Inflammatory macrophage treated with lipopolysaccharide for 1 hour (primary cell): Measurements from ENCODE around the gene CCDC120.

Source experiments
- DNase-seq, 2 donors: peaks; one replicate each; pipeline ENCODE4 v3.0.0-alpha.2; 2020 to 2022

CCDC120 gene

DNA sequence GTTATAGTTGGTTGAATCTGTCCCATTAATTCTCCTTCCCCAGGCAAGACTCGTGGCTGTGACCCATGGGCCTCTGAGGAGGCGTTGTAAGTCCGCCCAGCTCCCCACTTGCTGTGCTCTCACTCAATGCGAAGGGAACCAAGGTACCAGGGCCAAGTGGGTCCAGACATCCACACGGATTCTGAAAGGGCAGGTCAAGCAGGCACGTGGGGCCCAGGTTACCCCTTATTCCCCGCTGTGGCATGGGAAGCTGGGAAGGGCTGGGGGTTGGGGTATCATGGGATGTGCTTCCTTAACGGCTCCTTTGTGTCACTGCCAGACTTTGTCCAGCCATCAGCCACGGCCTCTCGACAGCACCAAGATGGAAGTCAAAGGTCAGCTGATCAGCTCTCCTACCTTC is 3.1 kb downstream of the CCDC120 start:
- no peak for DNase-seq

DNA sequence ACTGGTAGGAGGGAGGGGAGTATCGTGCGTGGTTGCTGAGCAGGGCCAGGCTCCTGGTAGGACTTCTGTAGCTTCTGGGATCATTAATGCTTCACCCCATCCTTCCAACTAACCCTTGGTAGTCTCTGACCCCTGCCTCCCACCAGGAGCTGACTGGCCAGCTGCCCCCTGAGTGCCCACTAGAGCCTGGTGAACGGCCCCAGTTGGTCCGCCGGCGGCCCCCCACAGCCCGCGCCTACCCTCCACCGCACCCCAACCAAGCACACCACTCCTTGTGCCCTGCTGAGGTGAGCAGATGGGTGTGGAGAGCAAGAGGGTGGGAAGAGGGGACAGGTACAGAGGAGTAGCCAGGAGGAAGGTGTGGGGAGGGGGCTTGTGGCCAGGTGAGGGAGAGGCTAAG is 4.9 kb downstream of the CCDC120 start:
- no peak for DNase-seq

DNA sequence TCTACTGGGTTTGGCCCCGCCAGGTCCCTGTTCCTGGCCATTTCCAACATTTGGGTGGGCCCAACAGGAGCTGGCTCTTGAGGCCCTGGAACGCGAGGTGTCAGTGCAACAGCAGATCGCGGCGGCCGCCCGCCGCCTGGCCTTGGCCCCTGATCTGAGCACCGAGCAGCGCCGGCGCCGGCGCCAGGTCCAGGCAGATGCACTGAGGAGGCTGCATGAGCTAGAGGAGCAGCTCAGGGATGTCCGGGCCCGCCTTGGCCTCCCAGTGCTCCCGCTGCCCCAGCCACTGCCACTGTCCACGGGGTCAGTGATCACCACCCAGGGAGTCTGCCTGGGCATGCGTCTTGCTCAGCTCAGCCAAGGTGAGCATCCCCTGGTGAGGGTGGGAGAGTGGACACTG is 5.5 kb downstream of the CCDC120 start:
- no peak for DNase-seq

DNA sequence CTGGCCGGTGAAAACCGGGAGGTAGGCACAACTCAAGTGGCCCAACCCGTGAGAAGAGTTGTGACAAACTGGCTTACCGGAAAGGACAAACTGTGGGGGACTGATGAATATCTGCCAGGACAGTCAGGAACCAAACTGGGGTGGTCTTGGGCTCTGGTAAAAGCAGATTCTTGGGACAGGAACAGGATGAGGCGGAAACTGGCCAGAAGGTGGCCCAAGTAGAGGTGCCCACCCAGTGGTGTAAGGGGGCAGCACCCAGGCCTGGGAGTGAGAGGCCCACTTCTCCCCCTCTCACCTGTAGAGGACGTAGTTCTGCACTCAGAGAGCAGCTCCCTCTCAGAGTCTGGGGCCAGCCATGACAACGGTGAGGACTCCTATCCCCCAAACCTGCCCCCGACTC is 5.9 kb downstream of the CCDC120 start:
- DNase-seq: no peak

DNA sequence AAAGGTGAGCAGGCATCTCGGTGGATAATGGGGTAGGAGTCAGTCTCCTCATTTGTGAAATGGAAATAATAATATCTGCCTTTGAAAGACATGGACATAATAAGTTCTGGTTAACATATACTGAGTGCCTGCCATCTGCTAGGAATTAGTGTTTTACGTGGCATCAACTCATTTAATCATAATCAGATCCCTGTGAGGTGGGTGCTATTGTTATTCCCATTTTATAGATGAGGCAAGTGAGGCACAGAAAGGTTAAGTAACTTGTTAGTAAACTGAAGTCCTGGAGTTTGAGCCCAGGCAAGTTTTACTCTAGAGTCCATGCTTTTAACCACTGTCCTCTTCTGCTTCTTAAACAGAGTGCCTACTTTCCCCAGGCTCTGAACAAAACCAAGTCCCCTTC is 7.5 kb downstream of the CCDC120 start:
- no peak for DNase-seq

DNA sequence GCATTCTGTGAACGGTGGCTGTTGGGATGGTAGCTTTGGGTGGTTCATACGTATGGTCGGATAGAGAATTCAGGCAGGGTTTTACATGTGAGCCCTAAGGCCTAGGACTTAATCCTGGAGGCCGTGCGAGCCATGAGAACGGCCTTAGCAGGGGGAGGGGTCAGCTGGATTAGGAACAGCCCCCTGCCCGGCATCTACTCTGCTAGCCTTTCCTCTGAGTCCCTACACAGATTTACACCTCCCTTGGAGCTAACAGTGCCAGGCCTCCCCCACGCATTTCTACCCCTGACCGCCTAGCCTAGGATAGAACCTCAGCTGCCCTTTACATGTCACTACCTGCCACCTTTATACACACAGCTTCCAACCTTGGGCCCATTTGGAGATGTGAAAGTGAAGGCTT is 7.9 kb downstream of the CCDC120 start:
- no peak for DNase-seq

DNA sequence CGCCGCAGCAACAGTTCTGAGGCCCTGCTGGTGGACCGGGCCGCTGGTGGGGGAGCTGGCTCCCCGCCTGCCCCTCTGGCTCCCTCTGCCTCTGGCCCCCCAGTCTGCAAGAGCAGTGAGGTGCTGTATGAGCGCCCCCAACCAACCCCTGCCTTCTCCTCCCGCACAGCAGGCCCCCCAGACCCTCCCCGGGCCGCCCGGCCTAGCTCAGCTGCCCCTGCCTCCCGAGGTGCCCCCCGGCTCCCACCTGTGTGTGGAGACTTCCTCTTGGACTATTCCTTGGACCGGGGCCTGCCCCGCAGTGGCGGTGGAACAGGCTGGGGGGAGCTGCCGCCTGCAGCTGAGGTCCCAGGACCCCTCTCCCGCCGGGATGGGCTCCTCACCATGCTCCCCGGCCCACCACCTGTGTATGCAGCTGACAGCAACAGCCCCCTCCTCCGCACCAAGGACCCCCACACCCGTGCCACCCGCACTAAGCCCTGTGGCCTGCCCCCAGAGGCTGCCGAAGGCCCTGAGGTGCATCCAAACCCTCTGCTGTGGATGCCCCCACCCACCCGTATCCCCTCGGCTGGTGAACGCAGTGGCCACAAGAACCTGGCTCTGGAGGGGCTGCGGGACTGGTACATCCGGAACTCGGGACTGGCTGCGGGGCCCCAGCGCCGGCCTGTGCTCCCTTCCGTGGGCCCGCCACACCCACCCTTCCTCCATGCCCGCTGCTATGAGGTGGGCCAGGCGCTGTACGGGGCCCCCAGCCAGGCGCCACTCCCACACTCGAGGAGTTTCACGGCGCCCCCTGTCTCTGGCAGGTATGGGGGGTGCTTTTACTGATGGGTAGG is 8.7 kb downstream of the CCDC120 start:
- no peak for DNase-seq

DNA sequence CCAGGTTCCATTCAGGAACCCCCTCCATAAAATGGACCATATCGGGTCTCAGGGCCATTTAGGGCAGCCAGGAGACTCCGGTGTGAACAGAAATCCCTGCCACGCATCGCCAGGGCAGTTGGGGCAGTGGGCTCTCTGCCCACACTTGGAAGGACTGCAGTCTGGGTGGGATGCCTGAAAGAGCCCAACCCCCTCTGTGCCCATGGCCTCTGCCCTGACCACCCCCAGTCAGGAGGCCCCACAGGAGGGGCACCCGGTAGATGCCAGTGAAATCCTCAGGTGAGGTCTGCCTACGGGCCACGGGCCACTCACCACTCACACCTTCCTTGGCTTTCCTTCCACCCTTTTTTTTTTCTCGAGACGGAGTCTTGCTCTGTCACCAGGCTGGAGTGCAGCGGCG is 10.2 kb downstream of the CCDC120 start:
- DNase-seq: no peak

DNA sequence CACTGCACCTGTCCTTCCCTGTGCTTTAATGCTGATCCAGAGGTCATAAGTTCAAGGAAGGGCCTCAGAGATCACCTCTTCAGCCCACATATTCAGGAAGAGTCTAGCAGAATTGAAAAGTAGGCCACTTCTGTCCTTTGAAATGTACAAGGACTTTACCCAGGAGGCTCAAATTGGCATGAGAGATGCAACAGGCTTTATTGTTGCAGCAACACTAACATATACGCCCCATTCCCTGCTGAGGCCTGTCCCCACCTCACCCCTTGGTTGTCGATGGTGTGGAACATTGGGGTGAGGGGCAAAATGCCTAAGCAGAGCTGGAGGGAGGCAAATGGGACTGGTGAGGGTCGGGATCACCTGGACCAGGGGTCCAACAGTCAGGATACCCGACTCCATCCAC is 12.2 kb downstream of the CCDC120 start:
- no peak for DNase-seq

DNA sequence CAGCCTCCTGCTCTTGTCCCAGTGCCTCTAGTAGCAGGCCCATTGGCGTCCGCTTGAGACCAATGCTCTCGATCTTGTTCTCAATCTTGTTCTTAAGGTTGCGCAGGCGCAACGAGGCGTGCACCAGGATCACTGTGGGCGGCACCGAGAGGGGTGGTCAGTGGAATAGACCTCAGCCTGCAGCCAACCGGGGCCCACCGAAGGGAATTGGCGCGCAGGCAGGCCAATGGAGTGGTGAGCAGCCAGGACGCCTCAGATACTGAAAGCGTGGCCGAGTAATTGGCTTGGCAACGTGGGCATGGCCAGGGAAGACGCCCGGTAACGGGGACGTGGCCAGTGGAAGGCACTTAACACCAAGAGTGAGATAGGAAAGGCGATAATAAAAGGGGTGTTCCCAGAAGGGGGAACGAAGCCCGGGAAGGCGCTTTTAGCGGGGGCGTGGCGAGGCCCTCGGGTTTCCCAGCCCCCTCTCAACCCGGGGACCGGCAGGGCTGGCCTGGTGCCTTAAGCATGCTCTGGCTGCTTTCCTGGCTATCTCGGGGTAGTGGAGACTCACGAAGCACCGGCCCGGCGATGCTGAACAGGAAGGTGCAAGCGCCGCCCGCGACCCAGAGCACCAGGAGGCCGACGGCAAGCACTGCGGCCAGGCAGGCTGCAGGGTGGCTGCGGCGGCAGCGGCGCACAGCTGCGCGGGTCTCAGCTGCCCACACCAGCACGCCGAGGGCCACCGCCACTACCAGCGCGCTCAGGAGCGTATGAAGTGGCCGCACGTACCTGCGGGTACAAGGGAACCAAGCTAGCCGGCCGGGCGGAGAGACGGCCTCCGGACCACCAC is 13.3 kb downstream of the CCDC120 start:
- no peak for DNase-seq

DNA sequence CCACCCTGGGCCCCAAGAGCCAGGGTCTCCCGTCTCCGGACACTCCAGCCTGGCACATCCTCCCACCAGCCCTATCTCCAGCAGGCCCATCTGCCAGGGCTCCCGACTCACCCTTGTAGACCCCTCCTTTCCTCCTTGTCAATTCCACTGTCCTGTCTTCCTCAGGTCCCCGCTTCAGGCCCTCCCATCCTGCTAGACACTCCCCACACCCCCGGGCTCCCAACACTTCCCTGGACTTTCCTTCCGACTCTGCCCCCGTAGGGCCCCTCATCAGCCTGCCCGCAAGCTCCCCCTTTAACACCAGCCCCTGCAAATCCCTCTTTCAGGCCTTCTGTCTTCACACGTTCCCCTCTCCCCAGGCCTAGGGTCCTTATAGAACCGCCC is 13.9 kb downstream of the CCDC120 start:
- DNase-seq: no peak

DNA sequence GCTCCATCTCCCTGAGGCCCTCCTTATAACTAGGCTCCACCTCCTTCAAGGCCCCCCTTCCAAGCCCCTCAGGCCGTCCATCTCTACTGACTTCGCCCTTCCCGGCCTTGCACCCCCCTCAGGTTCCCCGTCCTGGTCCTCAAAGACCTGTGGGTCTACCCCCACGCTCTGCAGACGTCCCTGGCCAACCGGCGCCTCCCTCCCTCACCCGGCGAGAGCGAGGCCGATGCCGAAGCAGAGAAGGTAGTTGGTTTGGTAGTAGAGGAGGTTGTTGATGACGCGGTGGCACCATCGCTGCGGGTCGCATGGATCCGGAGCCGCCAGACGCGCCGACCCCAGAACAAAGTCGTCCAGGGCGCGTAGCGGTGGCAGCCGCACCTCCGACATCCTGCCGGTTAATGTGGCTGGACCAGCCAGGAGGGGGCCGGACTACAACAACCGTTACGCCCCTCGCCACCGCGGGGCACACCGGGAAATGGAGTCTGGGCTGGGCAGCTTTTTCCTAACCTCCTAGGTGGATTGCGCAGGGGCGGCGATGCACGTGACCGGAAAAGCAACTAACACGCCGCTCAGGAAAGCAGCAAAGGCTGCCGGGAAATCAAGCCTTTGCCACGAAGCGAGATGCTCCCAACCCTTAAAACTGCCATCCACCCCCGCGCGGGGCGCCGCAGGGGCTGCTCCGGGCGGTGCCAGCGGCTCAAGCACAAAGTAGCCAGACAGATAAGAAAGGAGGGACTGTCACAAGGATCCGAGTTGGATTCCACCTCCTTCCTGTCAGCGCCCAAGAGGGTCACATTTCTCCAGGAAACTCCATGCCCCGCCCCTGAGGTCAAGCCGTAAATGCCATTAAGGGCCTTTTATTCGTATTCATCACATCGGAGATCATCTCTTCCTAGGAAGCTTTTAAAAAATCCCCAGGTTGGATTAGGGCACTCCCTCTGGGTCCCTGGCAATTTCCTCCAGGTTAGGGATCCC is 15.1 kb downstream of the CCDC120 start, which contains the start of gene PRAF2:
TSS of gene PRAF2 (minus strand) at position 402 of the 975 bp plus-strand sequence. CDS start at position 387, 15 bp downstream.
- peak; percentile 71 to 84 for DNase-seq

DNA sequence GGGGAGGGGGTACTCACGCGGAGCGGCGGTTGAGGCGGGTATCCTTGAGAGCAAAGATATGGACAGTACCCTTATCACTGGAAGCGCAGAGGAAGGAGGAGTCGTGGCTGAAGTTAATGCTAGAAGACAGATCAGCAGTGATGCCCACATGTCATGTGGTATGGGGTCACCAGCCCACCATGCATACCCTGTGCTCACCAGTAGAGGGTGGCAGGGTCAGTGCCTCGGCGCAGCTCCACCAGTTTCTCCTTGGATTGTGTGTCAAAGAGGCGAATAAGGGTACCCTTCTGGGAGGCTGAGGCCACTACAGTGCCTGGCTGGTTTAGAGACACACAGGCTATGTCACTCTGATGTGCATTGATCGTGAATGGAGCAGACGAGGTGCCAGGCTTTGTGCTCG is 16.5 kb downstream of the CCDC120 start:
- DNase-seq: no peak

DNA sequence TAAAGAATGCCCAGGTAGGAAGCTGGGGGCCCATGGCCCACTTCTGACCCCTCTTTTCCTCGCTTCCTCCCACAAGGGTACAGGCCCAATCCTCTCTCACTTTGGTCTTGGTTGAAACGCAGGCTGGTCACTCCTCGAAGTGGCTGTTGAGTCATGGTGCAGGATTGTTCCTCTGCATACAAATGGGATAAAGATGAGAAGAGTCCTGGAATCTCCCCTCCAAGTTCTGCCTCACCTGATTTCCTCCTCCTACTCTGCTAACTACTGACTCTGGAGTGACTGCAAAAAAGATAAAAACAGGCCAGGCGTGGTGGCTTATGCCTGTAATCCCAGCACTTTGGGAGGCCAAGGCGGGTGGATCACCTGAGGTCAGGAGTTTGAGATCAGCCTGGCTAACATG is 19.1 kb downstream of the CCDC120 start:
- no peak for DNase-seq

DNA sequence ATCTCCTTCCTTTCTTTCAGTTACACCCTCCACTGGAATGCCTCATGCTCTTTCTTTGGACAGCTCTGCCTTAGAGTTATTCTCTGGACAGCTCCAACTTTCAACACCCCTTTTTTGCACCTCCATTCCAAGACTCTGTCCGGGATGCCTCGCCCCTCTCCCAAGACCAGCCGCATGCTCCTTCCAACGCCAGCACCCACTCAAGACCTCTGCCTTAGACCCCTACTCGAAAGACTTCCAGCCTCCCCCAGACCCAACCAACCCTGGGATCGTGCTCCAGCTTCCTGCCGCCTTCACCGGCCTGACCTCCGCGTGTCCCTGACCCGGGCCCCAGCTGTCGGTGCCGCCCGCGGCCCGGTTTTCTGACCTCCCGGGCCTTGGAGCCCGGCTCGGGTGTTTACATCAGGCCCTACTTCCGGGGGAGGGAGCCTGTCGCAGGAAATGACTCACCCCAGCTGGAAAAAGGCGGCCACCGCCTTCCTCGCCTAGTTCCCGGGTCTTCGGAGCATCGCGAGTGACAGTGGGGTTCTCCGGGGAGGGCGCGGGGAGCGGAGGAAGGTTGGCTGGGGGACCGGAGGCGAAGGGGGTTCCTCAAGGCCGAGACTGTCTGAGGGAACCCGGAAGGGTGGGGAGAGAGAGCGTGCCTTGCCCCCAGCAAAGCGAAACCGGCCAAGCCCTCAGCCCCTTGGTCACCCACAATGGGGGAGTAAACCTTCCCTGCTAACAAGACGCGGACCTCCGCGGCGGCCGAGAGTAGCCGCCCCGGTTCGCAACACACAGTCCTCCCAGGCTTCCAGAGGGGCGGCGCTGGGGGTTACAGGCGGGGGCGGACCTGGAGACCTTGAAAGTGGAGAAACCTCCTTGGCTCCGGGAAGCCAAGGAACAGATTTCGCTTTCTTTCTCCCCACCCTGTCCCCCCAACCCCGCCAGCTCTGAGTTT is 21.0 kb downstream of the CCDC120 start, which contains the start of gene WDR45:
TSS of gene WDR45 (minus strand) at position 399 of the 940 bp plus-strand sequence. CDS start 1,792 bp downstream, outside the sequence.
- DNase-seq: peak; percentile 57 to 61

DNA sequence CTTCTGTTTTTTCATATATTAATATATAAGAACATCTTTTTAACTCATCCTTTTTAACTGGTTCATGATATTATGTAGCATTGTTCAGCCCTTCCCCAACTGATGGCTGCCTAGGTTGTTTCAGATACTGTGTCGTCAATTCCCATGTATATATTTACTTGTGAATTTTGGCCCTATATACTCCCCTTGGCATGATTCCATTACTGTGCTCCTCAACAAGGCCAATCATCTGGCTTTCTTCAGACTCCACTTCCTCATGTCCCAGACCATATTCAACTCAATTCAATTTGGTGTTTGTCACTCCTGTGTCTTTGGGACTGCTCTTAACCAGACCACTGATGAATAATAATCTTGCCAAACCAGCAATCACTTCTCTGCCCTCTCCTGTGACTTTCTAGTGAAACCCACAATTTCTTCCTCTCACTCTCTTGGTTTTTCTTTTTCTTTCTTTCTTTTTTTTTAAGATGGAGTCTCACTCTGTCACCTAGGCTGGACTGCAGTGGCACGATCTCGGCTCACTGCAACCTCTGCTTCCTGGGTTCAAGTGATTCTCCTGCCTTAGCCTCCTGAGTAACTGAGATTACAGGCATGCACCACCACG is 23.6 kb downstream of the CCDC120 start:
- no peak for DNase-seq

DNA sequence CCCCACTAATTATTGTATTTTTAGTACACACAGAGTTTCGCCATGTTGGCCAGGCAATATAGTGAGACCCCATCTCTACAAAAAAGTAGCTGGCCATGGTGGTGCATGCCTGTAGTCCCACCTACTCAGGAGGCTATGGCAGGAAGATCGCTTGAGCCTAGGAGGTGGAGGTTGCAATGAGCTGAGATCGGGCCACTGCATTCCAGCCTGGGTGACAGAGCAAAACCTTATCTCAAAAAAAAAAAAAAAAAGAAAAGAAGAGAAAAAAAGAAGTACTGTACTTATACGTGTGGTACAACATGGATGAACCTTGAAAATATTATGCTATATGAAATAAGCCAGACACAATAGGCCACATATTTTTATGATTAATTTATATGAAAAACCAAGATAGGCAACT is 30.8 kb downstream of the CCDC120 start:
- no peak for DNase-seq

DNA sequence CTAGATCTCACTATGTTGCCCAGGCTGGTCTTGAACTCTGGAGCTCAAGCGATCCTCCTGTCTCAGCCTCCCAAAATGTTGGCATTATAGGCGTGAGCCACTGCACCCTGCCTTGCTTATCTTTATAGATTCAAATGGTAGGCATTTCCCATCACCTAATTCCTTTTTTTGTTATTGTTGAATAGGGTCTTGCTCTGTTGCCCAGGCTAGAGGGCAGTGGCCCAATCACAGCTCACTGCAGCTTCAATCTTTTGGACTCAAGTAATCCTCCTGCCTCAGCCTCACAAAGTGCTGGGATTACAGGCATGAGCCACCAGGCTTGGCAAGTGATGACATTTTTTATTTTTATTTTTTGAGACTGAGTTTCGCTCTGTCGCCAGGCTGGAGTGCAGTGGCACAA is 37.6 kb downstream of the CCDC120 start:
- no peak for DNase-seq

DNA sequence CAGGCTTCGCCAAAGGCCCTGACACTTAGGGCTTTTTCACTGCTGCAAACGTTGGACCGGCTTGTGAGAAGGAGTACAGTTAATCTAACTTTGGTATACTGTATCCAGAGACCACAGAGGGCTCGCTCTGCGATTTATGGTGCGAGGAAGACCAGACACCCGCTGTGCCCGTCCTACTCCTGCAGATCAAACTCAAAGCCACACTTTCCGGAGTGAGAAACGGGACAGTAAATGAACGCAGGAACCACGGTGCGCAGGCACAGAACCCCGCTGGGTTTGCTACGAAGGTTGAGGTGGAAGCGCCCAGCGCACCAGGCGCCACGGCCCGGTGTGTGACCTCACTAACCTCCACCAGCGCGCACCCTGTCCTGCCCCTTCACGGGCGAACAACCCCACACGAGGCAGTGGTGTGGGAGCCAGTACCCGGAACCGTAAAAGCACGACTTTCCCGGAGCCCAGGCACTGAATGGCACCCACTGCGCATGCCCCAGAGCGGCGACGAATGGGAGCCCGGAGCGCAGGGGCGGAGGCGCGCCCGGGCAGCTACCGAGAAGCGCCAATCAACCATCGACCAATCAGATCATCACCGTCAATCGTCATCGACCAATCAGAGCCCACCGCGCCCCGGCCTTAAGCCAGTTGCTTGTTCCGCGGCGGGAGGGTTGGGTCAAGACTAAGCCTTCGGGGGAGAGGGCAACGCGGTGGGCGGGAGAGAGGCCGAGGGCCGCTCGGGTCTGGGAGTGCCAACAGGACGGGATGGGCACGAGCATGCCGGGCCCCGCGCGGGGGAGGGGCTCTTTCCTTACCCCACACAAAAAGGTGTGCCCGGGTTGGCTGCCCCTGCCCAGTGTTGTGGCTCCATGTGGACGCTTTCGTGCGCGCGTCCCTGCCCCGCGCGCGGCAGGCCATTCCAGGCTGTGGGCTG is 42.2 kb downstream of the CCDC120 start:
- DNase-seq: peak; percentile 87 to 89

DNA sequence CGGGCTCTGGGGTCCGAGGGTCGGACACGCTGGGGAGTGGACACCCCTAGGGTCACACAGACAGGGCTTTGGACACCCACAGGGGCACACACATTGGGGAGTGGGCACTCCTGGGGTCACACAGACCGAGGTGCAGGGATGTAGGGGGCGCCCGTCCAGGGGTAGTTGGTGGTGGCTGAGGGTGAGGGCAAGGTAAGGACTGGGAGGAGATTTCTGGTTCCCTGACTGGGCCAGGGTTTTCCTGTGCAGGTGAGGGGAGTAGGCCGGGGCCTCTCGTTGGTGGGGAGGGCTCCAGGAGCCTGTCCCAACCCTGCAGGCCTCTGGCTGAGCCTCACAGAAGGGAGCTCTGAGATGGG is 42.8 kb downstream of the CCDC120 start:
- no peak for DNase-seq
